ENCODE measurements around the gene PPFIBP1.

GRCh38 chr12:27571463-27571862, 47.5 kb downstream of the PPFIBP1 start:
- TF ChIP-seq CTCF (IDR thresholded peaks at IDR 0.05; ENCODE audit: insufficient read depth, low read length) (no peak), REST (IDR thresholded peaks at IDR 0.05; ENCODE audit: insufficient replicate concordance, low read depth) (no peak)
